Cardiac muscle cell (in vitro differentiated cells and primary cell): ENCODE results near the gene CCM2. TPM values are rescaled to one million over a fixed set of nuclear protein-coding genes. Genes with fewer than 3 reads are reported as not detected.

ENCODE experiments used
- DNase-seq, 2 donors: peaks; one replicate each; pipeline versions ENCODE4 v3.0.0 to v3.0.0-alpha.2; 2010 to 2017; ENCODE audit warnings: low read depth in 1 of 2, low spot score in 1 of 2
- H3K27ac ChIP-seq: fragments of 200-600 bp; sonication (generic); 2 replicates; pipeline ENCODE4 v1.5.1; 2016
- H3K27me3 ChIP-seq: fragments of 200-600 bp; sonication (generic); 2 replicates; pipeline ENCODE4 v1.6.0; 2016; ENCODE audit warnings: control low read depth
- H3K36me3 ChIP-seq: fragments of 200-600 bp; sonication (generic); 2 replicates; pipeline ENCODE4 v1.5.1; 2016; ENCODE audit warnings: control low read depth
- H3K4me1 ChIP-seq: fragments of 200-600 bp; sonication (generic); 2 replicates; pipeline ENCODE4 v1.8.1; 2017; ENCODE audit warnings: low read depth, mild to moderate bottlenecking, mixed run types
- H3K4me3 ChIP-seq: fragments of 200-600 bp; sonication (generic); 2 replicates; pipeline ENCODE4 v1.5.1; 2016; ENCODE audit warnings: mild to moderate bottlenecking
- H3K9me3 ChIP-seq: fragments of 200-600 bp; sonication (generic); 2 replicates; pipeline ENCODE4 v1.5.1; 2017; ENCODE audit warnings: low read depth, mild to moderate bottlenecking, control low read depth
- CTCF ChIP-seq: IDR thresholded peaks from 2 replicates; pipeline ENCODE4 v1.5.1; 2012; ENCODE audit warnings: low read depth, mild to moderate bottlenecking, low read length
- polyA plus RNA-seq: library from polyadenylated mRNA; unstranded; fragments of >200 nt; fragmentation: Nextera tagmentation; extraction: Ambion mirVana; gene quantifications from 2 replicates; pipeline ENCODE4 v1.2.1, GENCODE V29; 2016
- total RNA-seq: library from RNA; depleted of rRNA; stranded (reverse); fragments of >200 nt; gene quantifications from 2 replicates; pipeline ENCODE4 v1.2.3, GENCODE V29; 2016

The CCM2 gene
- total and polyA plus RNA-seq, 2 experiments from 2014 or later: 38.3 to 65.7 TPM

- DNase-seq: no peak
- Histone ChIP-seq H3K36me3 (peaks cover 77% of the 10 kb centered on the region), H3K27me3 (no peaks in the 10 kb centered on the region), H3K4me3 (no peak overlapping the region), H3K4me1 (no peaks in the 10 kb centered on the region), H3K27ac (no peak overlapping the region), H3K9me3 (no peaks in the 10 kb centered on the region)
- no peak for TF ChIP-seq CTCF
These were observed 105.0 kb downstream of the CCM2 start for GRCh38 chr7:45104844-45105587.

- peaks cover 73% of the 10 kb centered on the region for H3K36me3 ChIP-seq
- H3K4me3 ChIP-seq: no peak overlapping the region
- TF ChIP-seq CTCF: no peak
- H3K27ac ChIP-seq: no peak overlapping the region
- no peaks in the 10 kb centered on the region for H3K4me1 ChIP-seq
- no peaks in the 10 kb centered on the region for H3K9me3 ChIP-seq
- H3K27me3 ChIP-seq: no peaks in the 10 kb centered on the region
- DNase-seq: no peak
These were observed 105.7 kb downstream of the CCM2 start for GRCh38 chr7:45105588-45106188.

GRCh38 chr7:45106820-45107219 is 106.8 kb downstream of the CCM2 start:
- no peak for DNase-seq
- H3K36me3 ChIP-seq: peaks cover 62% of the 10 kb centered on the region

GRCh38 chr7:45107356-45107755 is 107.4 kb downstream of the CCM2 start:
- no peak for DNase-seq
- no peak overlapping the region for H3K27ac ChIP-seq
- H3K27me3 ChIP-seq: no peaks in the 10 kb centered on the region
- peaks cover 56% of the 10 kb centered on the region for H3K36me3 ChIP-seq
- no peak for TF ChIP-seq CTCF
- H3K4me1 ChIP-seq: no peaks in the 10 kb centered on the region
- no peak overlapping the region for H3K4me3 ChIP-seq
- H3K9me3 ChIP-seq: no peaks in the 10 kb centered on the region

More at GRCh38 chr7:45106820-45107219, 106.8 kb downstream of the CCM2 start:
- Histone ChIP-seq H3K9me3 (no peaks in the 10 kb centered on the region), H3K4me3 (no peak overlapping the region), H3K4me1 (no peaks in the 10 kb centered on the region), H3K27ac (no peak overlapping the region), H3K27me3 (no peaks in the 10 kb centered on the region)
- TF ChIP-seq CTCF: no peak

- H3K9me3 ChIP-seq: no peaks in the 10 kb centered on the region
- no peak overlapping the region for H3K4me3 ChIP-seq
- peaks cover 43% of the 10 kb centered on the region for H3K36me3 ChIP-seq
- no peak overlapping the region for H3K27ac ChIP-seq
- no peaks in the 10 kb centered on the region for H3K4me1 ChIP-seq
- peaks cover under 1% of the 10 kb centered on the region for H3K27me3 ChIP-seq
- TF ChIP-seq CTCF: no peak
- no peak for DNase-seq
These were observed 108.9 kb downstream of the CCM2 start for GRCh38 chr7:45108863-45109262.
